MM.1S (cell line): ENCODE data around the gene SUSD1.

Experiments
- DNase-seq: peaks from one replicate; pipeline ENCODE4 v3.0.0-alpha.2; 2015
- H2AFZ ChIP-seq: fragments of 300-600 bp; sonication (generic); 2 replicates; pipeline ENCODE4 v1.6.0; 2016; ENCODE audit warnings: antibody characterized with exemption, low read length
- H3F3A ChIP-seq: fragments of 300-600 bp; sonication (generic); 2 replicates; pipeline ENCODE4 v1.6.1; 2016; ENCODE audit warnings: mild to moderate bottlenecking, antibody characterized with exemption, low read length, moderate library complexity, mixed read lengths; ENCODE audit not compliant: insufficient read depth
- H3K27ac ChIP-seq: fragments of 300-600 bp; sonication (generic); 2 replicates; pipeline ENCODE4 v1.5.1; 2016; ENCODE audit warnings: mild to moderate bottlenecking, low read length
- H3K27me3 ChIP-seq: fragments of 300-600 bp; sonication (generic); replicated peaks from 2 replicates; pipeline ENCODE4 v1.6.0; 2016; ENCODE audit warnings: low read length; ENCODE audit not compliant: insufficient read depth
- H3K36me3 ChIP-seq: fragments of 300-600 bp; sonication (generic); replicated peaks from 2 replicates; pipeline ENCODE4 v1.6.1; 2016; ENCODE audit warnings: mild to moderate bottlenecking, low read length, mixed read lengths; ENCODE audit not compliant: insufficient read depth
- H3K4me1 ChIP-seq: fragments of 300-600 bp; sonication (generic); 2 replicates; pipeline ENCODE4 v1.6.1; 2016; ENCODE audit warnings: low read length, mixed read lengths
- H3K4me2 ChIP-seq: fragments of 300-600 bp; sonication (generic); 2 replicates; pipeline ENCODE4 v1.6.0; 2016; ENCODE audit warnings: low read depth, low read length
- H3K4me3 ChIP-seq: fragments of 300-600 bp; sonication (generic); 2 replicates; pipeline ENCODE4 v1.5.1; 2016; ENCODE audit warnings: low read length, mixed read lengths
- H3K79me2 ChIP-seq: fragments of 300-600 bp; sonication (generic); 2 replicates; pipeline ENCODE4 v1.6.1; 2016; ENCODE audit warnings: mixed run types, low read length, mixed read lengths
- H3K9ac ChIP-seq: fragments of 300-600 bp; sonication (generic); 2 replicates; pipeline ENCODE4 v1.6.1; 2016; ENCODE audit warnings: low read length, mixed read lengths
- H3K9me2 ChIP-seq: fragments of 300-600 bp; sonication (generic); replicated peaks from 2 replicates; pipeline ENCODE4 v1.6.1; 2016; ENCODE audit warnings: mild to moderate bottlenecking, low read length, mixed read lengths; ENCODE audit not compliant: insufficient read depth
- H3K9me3 ChIP-seq: fragments of 300-600 bp; sonication (generic); replicated peaks from 2 replicates; pipeline ENCODE4 v1.6.1; 2016; ENCODE audit warnings: mild to moderate bottlenecking, low read length, mixed read lengths; ENCODE audit not compliant: insufficient read depth
- H4K20me1 ChIP-seq: fragments of 300-600 bp; sonication (generic); 2 replicates; pipeline ENCODE4 v1.6.1; 2016; ENCODE audit warnings: mild to moderate bottlenecking, low read length, moderate library complexity, mixed read lengths; ENCODE audit not compliant: insufficient read depth
- EZH2 ChIP-seq: fragments of 300-600 bp; sonication (generic); optimal IDR thresholded peaks from 2 replicates; pipeline ENCODE3; 2017; ENCODE audit warnings: low read depth, mild to moderate bottlenecking, antibody characterized with exemption, low read length, mixed read lengths
- EZH2phosphoT487 ChIP-seq: fragments of 300-600 bp; sonication (generic); IDR thresholded peaks from 2 replicates; pipeline ENCODE4 v1.6.1; 2018; ENCODE audit warnings: antibody characterized with exemption, low read length
- TF ChIP-seq, protein P1 (sequence below): fragments of 300-600 bp; sonication (generic); IDR thresholded peaks from 2 replicates; pipeline ENCODE4 v1.5.1; 2016; ENCODE audit warnings: antibody characterized with exemption, low read length, mixed read lengths

Gene SUSD1

DNA sequence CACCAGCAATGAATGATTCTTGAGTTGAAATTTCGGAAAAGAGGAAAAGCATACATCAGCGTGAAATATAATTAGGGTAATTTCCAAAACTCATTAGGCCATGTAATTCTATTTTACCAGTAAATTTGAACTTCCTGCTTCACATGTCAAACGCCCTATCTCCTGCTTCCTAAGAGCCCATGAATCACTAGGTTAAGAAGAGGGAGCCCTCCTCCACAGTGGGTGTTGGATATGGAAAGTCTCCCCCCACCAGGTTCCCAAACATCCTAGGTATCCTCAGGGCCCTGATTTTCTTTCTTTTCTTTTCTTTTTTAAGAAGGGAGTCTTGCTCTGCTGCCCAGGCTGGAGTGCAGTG lies 115.2 kb downstream of the SUSD1 start:
- TF ChIP-seq, protein P1, sequence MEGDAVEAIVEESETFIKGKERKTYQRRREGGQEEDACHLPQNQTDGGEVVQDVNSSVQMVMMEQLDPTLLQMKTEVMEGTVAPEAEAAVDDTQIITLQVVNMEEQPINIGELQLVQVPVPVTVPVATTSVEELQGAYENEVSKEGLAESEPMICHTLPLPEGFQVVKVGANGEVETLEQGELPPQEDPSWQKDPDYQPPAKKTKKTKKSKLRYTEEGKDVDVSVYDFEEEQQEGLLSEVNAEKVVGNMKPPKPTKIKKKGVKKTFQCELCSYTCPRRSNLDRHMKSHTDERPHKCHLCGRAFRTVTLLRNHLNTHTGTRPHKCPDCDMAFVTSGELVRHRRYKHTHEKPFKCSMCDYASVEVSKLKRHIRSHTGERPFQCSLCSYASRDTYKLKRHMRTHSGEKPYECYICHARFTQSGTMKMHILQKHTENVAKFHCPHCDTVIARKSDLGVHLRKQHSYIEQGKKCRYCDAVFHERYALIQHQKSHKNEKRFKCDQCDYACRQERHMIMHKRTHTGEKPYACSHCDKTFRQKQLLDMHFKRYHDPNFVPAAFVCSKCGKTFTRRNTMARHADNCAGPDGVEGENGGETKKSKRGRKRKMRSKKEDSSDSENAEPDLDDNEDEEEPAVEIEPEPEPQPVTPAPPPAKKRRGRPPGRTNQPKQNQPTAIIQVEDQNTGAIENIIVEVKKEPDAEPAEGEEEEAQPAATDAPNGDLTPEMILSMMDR: no peak
- TF ChIP-seq EZH2 (no peak), EZH2phosphoT487 (no peak)
- H3K27ac ChIP-seq: no peak overlapping the region

DNA sequence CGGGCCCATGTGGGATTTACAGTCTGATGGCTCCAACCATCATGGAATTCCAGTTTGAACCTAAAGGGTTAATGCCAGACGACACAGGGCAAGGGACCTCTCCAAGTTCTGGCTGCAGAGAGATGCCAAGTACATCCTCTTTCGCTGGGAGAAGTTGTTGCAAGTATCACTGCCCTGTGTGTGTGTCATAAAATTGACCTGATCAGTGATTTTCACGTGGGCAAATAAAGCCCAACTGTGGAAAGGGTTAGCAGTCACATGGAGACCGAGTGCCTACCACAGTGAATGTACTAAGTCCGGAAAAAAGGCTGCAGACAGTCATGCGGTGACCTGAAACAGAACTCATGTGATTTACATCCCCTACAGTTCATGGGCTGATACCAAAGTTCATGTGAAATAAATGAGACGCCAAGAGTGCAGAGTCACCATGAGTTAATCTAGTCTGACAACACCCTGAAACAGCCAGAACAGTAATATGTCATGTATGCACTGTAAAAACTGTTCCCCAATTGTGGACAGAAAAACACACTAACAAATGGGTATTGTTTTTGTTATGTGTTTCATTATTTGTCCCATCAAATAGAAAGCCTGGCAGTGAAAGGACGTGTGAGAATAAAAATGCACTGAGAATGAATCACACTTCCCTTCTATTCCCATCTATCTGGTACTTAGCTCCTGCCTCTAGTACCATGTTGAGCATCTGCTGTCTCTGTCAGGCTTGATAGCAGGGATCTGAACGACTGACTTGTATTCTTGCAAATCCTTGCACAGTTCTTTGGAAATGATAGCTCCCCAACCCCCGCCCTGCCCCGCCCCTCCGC lies 115.7 kb downstream of the SUSD1 start:
- TF ChIP-seq, protein P1: no peak
- no peak for TF ChIP-seq EZH2phosphoT487
- TF ChIP-seq EZH2: no peak
- H3K9ac ChIP-seq: no peak overlapping the region
- no peak overlapping the region for H2AFZ ChIP-seq
- no peak for DNase-seq
- no peak overlapping the region for H3K27ac ChIP-seq
- 0 out of 2 replicates have a peak, but pooled peaks cover 11% of the 10 kb centered on the region for H3K4me1 ChIP-seq
- no peaks in the 10 kb centered on the region for H4K20me1 ChIP-seq
- no peaks in the 10 kb centered on the region for H3K79me2 ChIP-seq
- H3K4me3 ChIP-seq: no peak overlapping the region
- no peaks in the 10 kb centered on the region for H3K9me3 ChIP-seq
- H3K36me3 ChIP-seq: no peaks in the 10 kb centered on the region
- H3K4me2 ChIP-seq: no peak overlapping the region
- no peaks in the 10 kb centered on the region for H3F3A ChIP-seq
- H3K9me2 ChIP-seq: no peaks in the 10 kb centered on the region
- no peaks in the 10 kb centered on the region for H3K27me3 ChIP-seq

More for the DNA sequence above, 115.2 kb downstream of the SUSD1 start:
- Histone ChIP-seq H3K4me1 (0 out of 2 replicates have a peak, but pooled peaks cover 11% of the 10 kb centered on the region), H2AFZ (no peak overlapping the region), H3F3A (no peaks in the 10 kb centered on the region), H3K9ac (no peak overlapping the region), H3K27me3 (no peaks in the 10 kb centered on the region), H3K4me2 (no peak overlapping the region), H3K9me2 (no peaks in the 10 kb centered on the region), H3K4me3 (no peak overlapping the region), H3K9me3 (no peaks in the 10 kb centered on the region), H3K36me3 (no peaks in the 10 kb centered on the region), H3K79me2 (no peaks in the 10 kb centered on the region), H4K20me1 (no peaks in the 10 kb centered on the region)
- DNase-seq: no peak

DNA sequence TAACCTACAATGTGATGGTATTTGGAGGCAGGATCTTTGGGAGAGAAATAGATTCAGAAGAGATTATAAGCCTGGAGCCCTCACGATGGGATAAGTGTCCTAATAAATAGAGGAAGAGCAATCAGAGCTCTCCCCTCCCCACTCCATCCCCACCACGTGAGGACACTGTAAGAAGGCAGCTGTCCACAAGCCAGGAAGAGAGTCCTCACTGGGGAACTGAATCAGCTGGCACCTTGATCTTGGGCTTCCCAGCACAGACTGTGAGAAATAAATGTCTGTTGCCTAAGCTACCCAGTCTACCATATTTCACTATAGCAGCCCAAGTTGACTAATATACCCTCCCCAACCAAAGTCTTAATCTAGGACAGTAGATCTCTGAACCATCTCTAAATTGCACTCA lies 118.1 kb downstream of the SUSD1 start:
- Histone ChIP-seq H4K20me1 (no peaks in the 10 kb centered on the region), H3K27me3 (no peaks in the 10 kb centered on the region), H3K9me2 (no peaks in the 10 kb centered on the region), H3K4me3 (no peak overlapping the region), H3K4me2 (no peak overlapping the region), H3K9ac (no peak overlapping the region), H3K79me2 (no peaks in the 10 kb centered on the region), H3K4me1 (0 out of 2 replicates have a peak, but pooled peaks cover 17% of the 10 kb centered on the region), H3K27ac (no peak overlapping the region), H3K9me3 (no peaks in the 10 kb centered on the region), H3F3A (no peaks in the 10 kb centered on the region; the same call in 1 of the 2 replicates), H2AFZ (no peak overlapping the region), H3K36me3 (no peaks in the 10 kb centered on the region)
- TF ChIP-seq EZH2phosphoT487 (no peak), EZH2 (no peak)
- TF ChIP-seq, protein P1: no peak
- DNase-seq: no peak
